PFSK-1 (cell line): ENCODE measurements around the gene KIRREL3.

Experiments used
- FOXP2 ChIP-seq: optimal IDR thresholded peaks from 2 replicates; pipeline ENCODE3; 2011; ENCODE audit warnings: borderline replicate concordance, control low read depth, inconsistent platforms; ENCODE audit not compliant: insufficient read depth; ENCODE audit errors: extremely low read length, extremely low read depth
- POLR2AphosphoS5 ChIP-seq: IDR thresholded peaks from 2 replicates; pipeline ENCODE4 v1.6.1; 2012; ENCODE audit warnings: low read depth, mild to moderate bottlenecking, control low read depth, low read length, moderate library complexity
- SIN3A ChIP-seq: IDR thresholded peaks from 2 replicates; pipeline ENCODE4 v1.6.1; 2012; ENCODE audit warnings: mild to moderate bottlenecking, low read length, moderate library complexity, borderline replicate concordance; ENCODE audit not compliant: insufficient read depth
- TAF1 ChIP-seq: IDR thresholded peaks from 2 replicates; pipeline ENCODE4 v1.6.1; 2012; ENCODE audit warnings: low read length, control low read depth, borderline replicate concordance; ENCODE audit not compliant: insufficient read depth
- TF ChIP-seq, protein P1 (sequence below), 2 experiments: IDR thresholded peaks; 2 replicates each; pipeline versions ENCODE4 v1.6.1 to v1.8.0; 2011 to 2012; ENCODE audit warnings: low read depth in 2 of 2, low read length in 2 of 2, control low read depth in 1 of 2, inconsistent platforms in 1 of 2, mild to moderate bottlenecking in 1 of 2, moderate library complexity in 1 of 2; ENCODE audit not compliant: insufficient read depth in 1 of 2

The KIRREL3 gene

DNA sequence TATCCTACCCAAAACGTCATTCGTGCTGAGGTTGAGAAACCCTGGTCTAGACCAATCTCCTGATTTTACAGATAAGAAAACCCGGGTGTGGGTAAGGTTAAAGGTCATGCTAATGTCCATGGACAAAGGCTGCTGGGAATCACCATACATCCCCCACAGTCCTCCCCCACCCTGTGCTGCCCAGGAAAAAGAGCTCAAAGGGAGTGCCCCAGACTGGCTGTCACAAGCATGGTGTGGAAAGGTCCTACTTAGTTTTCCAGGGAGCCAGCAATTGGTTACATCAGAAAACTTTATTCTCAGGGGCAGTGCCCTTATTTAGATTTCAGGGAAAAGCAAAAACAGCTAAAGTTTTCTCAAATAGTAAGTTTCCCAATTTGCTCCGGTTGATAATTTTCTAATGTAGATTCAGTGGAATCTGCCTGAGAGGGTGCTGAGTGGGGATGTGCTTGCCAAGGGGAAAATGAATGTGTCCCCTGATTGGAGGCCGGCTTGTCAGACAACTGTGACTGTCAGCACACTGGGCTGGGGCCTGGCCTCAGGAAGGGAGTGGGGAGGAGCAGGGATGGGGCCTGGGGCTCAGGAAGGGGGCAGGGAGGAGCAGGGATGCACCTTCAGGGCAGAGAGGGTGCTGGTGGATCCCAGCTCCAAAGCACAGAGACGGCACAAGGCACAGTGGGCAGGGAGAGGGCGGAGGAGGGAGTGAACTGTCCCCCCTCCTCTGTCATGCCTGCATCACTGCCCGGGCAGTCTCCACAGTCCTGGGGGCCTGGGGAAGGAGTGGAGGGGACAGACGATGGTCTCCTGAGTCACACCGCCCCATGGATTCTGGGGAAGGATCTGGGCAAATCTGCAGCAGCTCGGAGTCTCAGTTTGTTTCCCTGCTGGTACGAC lies 263.6 kb downstream of the KIRREL3 start:
- TF ChIP-seq SIN3A (no peak), POLR2AphosphoS5 (no peak), TAF1 (no peak), FOXP2 (no peak)
- TF ChIP-seq, protein P1, sequence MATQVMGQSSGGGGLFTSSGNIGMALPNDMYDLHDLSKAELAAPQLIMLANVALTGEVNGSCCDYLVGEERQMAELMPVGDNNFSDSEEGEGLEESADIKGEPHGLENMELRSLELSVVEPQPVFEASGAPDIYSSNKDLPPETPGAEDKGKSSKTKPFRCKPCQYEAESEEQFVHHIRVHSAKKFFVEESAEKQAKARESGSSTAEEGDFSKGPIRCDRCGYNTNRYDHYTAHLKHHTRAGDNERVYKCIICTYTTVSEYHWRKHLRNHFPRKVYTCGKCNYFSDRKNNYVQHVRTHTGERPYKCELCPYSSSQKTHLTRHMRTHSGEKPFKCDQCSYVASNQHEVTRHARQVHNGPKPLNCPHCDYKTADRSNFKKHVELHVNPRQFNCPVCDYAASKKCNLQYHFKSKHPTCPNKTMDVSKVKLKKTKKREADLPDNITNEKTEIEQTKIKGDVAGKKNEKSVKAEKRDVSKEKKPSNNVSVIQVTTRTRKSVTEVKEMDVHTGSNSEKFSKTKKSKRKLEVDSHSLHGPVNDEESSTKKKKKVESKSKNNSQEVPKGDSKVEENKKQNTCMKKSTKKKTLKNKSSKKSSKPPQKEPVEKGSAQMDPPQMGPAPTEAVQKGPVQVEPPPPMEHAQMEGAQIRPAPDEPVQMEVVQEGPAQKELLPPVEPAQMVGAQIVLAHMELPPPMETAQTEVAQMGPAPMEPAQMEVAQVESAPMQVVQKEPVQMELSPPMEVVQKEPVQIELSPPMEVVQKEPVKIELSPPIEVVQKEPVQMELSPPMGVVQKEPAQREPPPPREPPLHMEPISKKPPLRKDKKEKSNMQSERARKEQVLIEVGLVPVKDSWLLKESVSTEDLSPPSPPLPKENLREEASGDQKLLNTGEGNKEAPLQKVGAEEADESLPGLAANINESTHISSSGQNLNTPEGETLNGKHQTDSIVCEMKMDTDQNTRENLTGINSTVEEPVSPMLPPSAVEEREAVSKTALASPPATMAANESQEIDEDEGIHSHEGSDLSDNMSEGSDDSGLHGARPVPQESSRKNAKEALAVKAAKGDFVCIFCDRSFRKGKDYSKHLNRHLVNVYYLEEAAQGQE (IDR thresholded peaks at IDR 0.05; ENCODE audit: insufficient read depth in 1 of 2, low read depth in 2 of 2, low read length in 2 of 2) = no peak

DNA sequence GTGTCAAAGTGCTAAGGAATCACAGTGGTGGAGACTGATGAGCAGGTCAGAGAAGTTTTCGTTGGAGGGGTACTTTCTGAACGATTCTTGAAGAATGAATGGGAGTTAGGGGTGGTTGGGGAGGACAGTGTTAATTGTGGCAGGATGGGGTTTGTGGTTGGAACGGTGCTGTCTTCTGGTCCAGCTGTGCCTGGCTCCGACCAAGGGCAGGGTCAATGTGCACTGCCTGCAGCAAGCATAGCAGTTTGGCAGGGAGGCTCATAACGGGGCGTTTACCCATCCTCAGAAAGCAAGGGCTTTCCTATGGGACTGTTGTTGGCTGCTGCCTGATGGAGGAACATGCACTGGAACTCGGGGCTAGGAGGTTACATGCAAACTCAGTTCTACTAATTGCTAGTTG lies 265.8 kb downstream of the KIRREL3 start:
- TF ChIP-seq TAF1 (no peak), FOXP2 (no peak), POLR2AphosphoS5 (no peak), SIN3A (no peak)
- TF ChIP-seq, protein P1 (IDR thresholded peaks at IDR 0.05; ENCODE audit: insufficient read depth in 1 of 2, low read depth in 2 of 2, low read length in 2 of 2) = no peak

DNA sequence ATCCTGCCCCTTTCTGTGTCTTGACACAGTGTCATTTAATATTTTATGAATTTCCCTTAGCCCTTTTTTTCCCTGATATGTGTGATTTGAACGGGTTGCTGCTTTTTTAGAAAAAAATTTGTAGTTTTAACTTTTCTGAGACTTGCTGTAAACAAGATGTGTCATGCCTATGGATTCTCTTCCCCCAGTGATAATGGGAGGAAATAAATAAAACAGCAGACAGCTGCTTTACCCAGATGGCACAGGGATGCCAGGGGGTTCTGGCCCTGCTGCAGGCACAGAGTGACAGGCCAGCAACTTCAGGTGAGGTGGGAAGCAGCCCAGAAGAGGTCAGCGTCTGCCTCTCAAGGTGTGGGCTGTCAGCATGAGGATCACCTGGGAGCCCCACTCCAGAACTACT lies 266.9 kb downstream of the KIRREL3 start:
- TF ChIP-seq POLR2AphosphoS5 (no peak), SIN3A (no peak), FOXP2 (no peak), TAF1 (no peak)
- TF ChIP-seq, protein P1 (IDR thresholded peaks at IDR 0.05; ENCODE audit: insufficient read depth in 1 of 2, low read depth in 2 of 2, low read length in 2 of 2) = no peak

GRCh38 chr11:126732981-126733380 lies 267.6 kb downstream of the KIRREL3 start:
- no peak for TF ChIP-seq TAF1

- TF ChIP-seq TAF1 (no peak), POLR2AphosphoS5 (no peak), SIN3A (no peak), FOXP2 (no peak)
- TF ChIP-seq, protein P1 (IDR thresholded peaks at IDR 0.05; ENCODE audit: insufficient read depth in 1 of 2, low read depth in 2 of 2, low read length in 2 of 2) = no peak
These were observed 268.9 kb downstream of the KIRREL3 start for GRCh38 chr11:126731576-126732142.
